Suprapubic skin (tissue), 4 donors: ENCODE data around the gene DSC1. TPM values are rescaled to one million over a fixed set of nuclear protein-coding genes. Genes with fewer than 3 reads are reported as not detected.

Experiments used
- DNase-seq, 2 donors: peaks; one replicate each; pipeline ENCODE4 v3.0.0-alpha.2; 2019; ENCODE audit warnings: low spot score in 2 of 2
- H3K27ac ChIP-seq: fragments of 200-600 bp; sonication (generic); one replicate; pipeline ENCODE4 v1.5.1; 2019
- H3K27me3 ChIP-seq: fragments of 200-600 bp; sonication (generic); one replicate; pipeline ENCODE4 v1.5.1; 2019
- H3K36me3 ChIP-seq: fragments of 200-600 bp; sonication (generic); one replicate; pipeline ENCODE4 v1.5.1; 2019
- H3K4me1 ChIP-seq: fragments of 200-600 bp; sonication (generic); one replicate; pipeline ENCODE4 v1.5.1; 2019
- H3K4me3 ChIP-seq: fragments of 200-600 bp; sonication (generic); one replicate; pipeline ENCODE4 v1.5.1; 2019; ENCODE audit warnings: mild to moderate bottlenecking
- H3K9me3 ChIP-seq: fragments of 200-600 bp; sonication (generic); one replicate; pipeline ENCODE4 v1.5.1; 2019
- CTCF ChIP-seq, 2 donors: fragments of 200-600 bp in 1 of 2; fragments of 450-650 bp in 1 of 2; sonication (generic) in 1 of 2; IDR thresholded peaks; one replicate each; pipeline ENCODE4 v1.5.1; 2016 to 2019; ENCODE audit warnings: antibody characterized with exemption in 2 of 2, mild to moderate bottlenecking in 1 of 2, moderate library complexity in 1 of 2
- EP300 ChIP-seq: sonication (generic); formaldehyde crosslinking; IDR thresholded peaks from one replicate; pipeline ENCODE4 v1.6.1; 2017; ENCODE audit warnings: antibody characterized with exemption
- POLR2A ChIP-seq, 2 donors: fragments of 450-650 bp; IDR thresholded peaks; one replicate each; pipeline ENCODE4 v1.6.1; 2017; ENCODE audit warnings: antibody characterized with exemption in 2 of 2, mild to moderate bottlenecking in 2 of 2, moderate library complexity in 2 of 2
- POLR2AphosphoS5 ChIP-seq, 3 donors: sonication (generic); formaldehyde crosslinking; IDR thresholded peaks; one replicate each; pipeline ENCODE4 v1.6.1; 2017; ENCODE audit warnings: antibody characterized with exemption in 3 of 3
- WGBS: methylation state at CpG from one replicate; pipeline ENCODE4 v1.1.5; 2018; 5-methylcytosine and 5-hydroxymethylcytosine counted together
- total RNA-seq, 4 donors: library from RNA; depleted of rRNA; stranded (reverse); fragments of >200 nt; gene quantifications; one replicate each; pipeline ENCODE4 v1.1.0, GENCODE V29; 2016

Gene DSC1
- total RNA-seq, 4 donors from 2014 or later: 120 to 640 (median 465) TPM

GRCh38 chr18:31203096-31203793 is 40.6 kb upstream of the DSC1 start:
- no peaks in the 10 kb centered on the region for H3K36me3 ChIP-seq
- WGBS: 26% methylated on average over 9 of the region's 9 CpGs
- TF ChIP-seq EP300: no peak
- TF ChIP-seq POLR2A (IDR thresholded peaks at IDR 0.05): no peak
- TF ChIP-seq POLR2AphosphoS5 (IDR thresholded peaks at IDR 0.05): no peak
- no peak for TF ChIP-seq CTCF (IDR thresholded peaks at IDR 0.05)
- H3K4me1 ChIP-seq: peaks cover 31% of the 10 kb centered on the region
- no peaks in the 10 kb centered on the region for H3K9me3 ChIP-seq
- H3K4me3 ChIP-seq: peak overlapping the region; percentile 32
- no peaks in the 10 kb centered on the region for H3K27me3 ChIP-seq
- peak overlapping the region; percentile 85 for H3K27ac ChIP-seq
- no peak for DNase-seq

- 41% methylated on average over 5 of the region's 5 CpGs for WGBS
- no peak for DNase-seq
- Histone ChIP-seq H3K36me3 (no peaks in the 10 kb centered on the region), H3K27me3 (no peaks in the 10 kb centered on the region), H3K4me1 (peaks cover 33% of the 10 kb centered on the region), H3K4me3 (no peak overlapping the region), H3K9me3 (no peaks in the 10 kb centered on the region), H3K27ac (peak overlapping the region; percentile 49)
- TF ChIP-seq POLR2A (IDR thresholded peaks at IDR 0.05): no peak
- TF ChIP-seq EP300: no peak
- no peak for TF ChIP-seq CTCF (IDR thresholded peaks at IDR 0.05)
- no peak for TF ChIP-seq POLR2AphosphoS5 (IDR thresholded peaks at IDR 0.05)
These were observed 36.6 kb upstream of the DSC1 start for GRCh38 chr18:31199190-31199769.

- H3K4me1 ChIP-seq: peaks cover 19% of the 10 kb centered on the region
- no peaks in the 10 kb centered on the region for H3K27me3 ChIP-seq
- H3K9me3 ChIP-seq: no peaks in the 10 kb centered on the region
- TF ChIP-seq CTCF (IDR thresholded peaks at IDR 0.05) (no peak), POLR2A (IDR thresholded peaks at IDR 0.05) (no peak), POLR2AphosphoS5 (IDR thresholded peaks at IDR 0.05) (no peak), EP300 (no peak)
- no peaks in the 10 kb centered on the region for H3K36me3 ChIP-seq
- no peak for DNase-seq
- no peak overlapping the region for H3K4me3 ChIP-seq
- 19% methylated on average over 2 of the region's 2 CpGs for WGBS
- peak overlapping the region; percentile 49 for H3K27ac ChIP-seq
These were observed 35.0 kb upstream of the DSC1 start for GRCh38 chr18:31197676-31198075.

- no peaks in the 10 kb centered on the region for H3K27me3 ChIP-seq
- peaks cover 25% of the 10 kb centered on the region for H3K4me1 ChIP-seq
- DNase-seq: no peak
- TF ChIP-seq POLR2A (IDR thresholded peaks at IDR 0.05) (no peak), POLR2AphosphoS5 (IDR thresholded peaks at IDR 0.05) (no peak), CTCF (IDR thresholded peaks at IDR 0.05) (no peak), EP300 (no peak)
- no peak overlapping the region for H3K4me3 ChIP-seq
- no peaks in the 10 kb centered on the region for H3K36me3 ChIP-seq
- 68% methylated on average over 3 of the region's 3 CpGs for WGBS
- no peak overlapping the region for H3K27ac ChIP-seq
- no peaks in the 10 kb centered on the region for H3K9me3 ChIP-seq
These were observed 32.4 kb upstream of the DSC1 start for GRCh38 chr18:31195063-31195462.

- Histone ChIP-seq H3K27ac (peak overlapping the region; percentile 69), H3K27me3 (no peaks in the 10 kb centered on the region), H3K4me3 (no peak overlapping the region), H3K4me1 (peaks cover 8% of the 10 kb centered on the region), H3K36me3 (no peaks in the 10 kb centered on the region), H3K9me3 (no peaks in the 10 kb centered on the region)
- no peak for DNase-seq
- TF ChIP-seq EP300 (no peak), POLR2AphosphoS5 (IDR thresholded peaks at IDR 0.05) (no peak), CTCF (IDR thresholded peaks at IDR 0.05) (no peak), POLR2A (IDR thresholded peaks at IDR 0.05) (no peak)
These were observed 29.6 kb upstream of the DSC1 start for GRCh38 chr18:31192086-31192776.
